Testis (tissue), 2 donors: Measurements from ENCODE around the gene NTM.

ENCODE experiments used
- CTCF ChIP-seq, 3 experiments: fragments of 450-650 bp in 2 of 3; fragments of 200-600 bp in 1 of 3; sonication (generic) in 1 of 3; IDR thresholded peaks; one replicate each; pipeline ENCODE4 v1.5.1; 2016 to 2019; ENCODE audit warnings: antibody characterized with exemption in 3 of 3, mild to moderate bottlenecking in 2 of 3, moderate library complexity in 1 of 3
- POLR2A ChIP-seq: fragments of 450-650 bp; IDR thresholded peaks from one replicate; pipeline ENCODE4 v1.6.1; 2017; ENCODE audit warnings: antibody characterized with exemption, mild to moderate bottlenecking, moderate library complexity

GRCh38 chr11:132057266-132057665 is 686.9 kb downstream of the NTM start:
- no peak for TF ChIP-seq CTCF (IDR thresholded peaks at IDR 0.05)
- TF ChIP-seq POLR2A = no peak
